Stimulated activated naive B cell treated with anti-CD40 and anti-IgM and Interleukin-4, amounts not matched to agents 10 μg/mL and 1 μg/mL and 100 μg/mL, for 72 hours (primary cell): ENCODE results near the gene GLRX2.
"Not testable (repeated sequence)": the region's sequence is repeated elsewhere in the genome, so short reads cannot be mapped to it uniquely, and the experiment has no call there.

Source experiments
- ATAC-seq, 2 donors: fragments of 150-1000 bp; cut with Tn5 transposase; replicated peaks; 2 replicates each; pipeline ENCODE4 v1.10.0; 2021; ENCODE audit warnings: moderate library complexity in 1 of 2
- DNase-seq: peaks from one replicate; pipeline ENCODE4 v3.0.0; 2021
- H3K27ac Mint-ChIP-seq: one replicate; pipeline ENCODE4 v1.8.0; 2022; ENCODE audit warnings: mild to moderate bottlenecking, mixed read lengths
- H3K27me3 Mint-ChIP-seq, 2 donors: one replicate each; pipeline ENCODE4 v1.8.0; 2022; ENCODE audit warnings: mixed read lengths in 2 of 2
- H3K36me3 Mint-ChIP-seq, 2 donors: one replicate each; pipeline ENCODE4 v1.8.0; 2022; ENCODE audit warnings: mixed read lengths in 2 of 2, mild to moderate bottlenecking in 1 of 2
- H3K4me1 Mint-ChIP-seq, 2 donors: one replicate each; pipeline ENCODE4 v1.8.0; 2022; ENCODE audit warnings: mixed read lengths in 2 of 2, mild to moderate bottlenecking in 1 of 2
- H3K4me3 Mint-ChIP-seq, 2 donors: one replicate each; pipeline ENCODE4 v1.8.0; 2022; ENCODE audit warnings: mild to moderate bottlenecking in 2 of 2, mixed read lengths in 2 of 2, moderate library complexity in 1 of 2
- H3K9me3 Mint-ChIP-seq, 2 donors: one replicate each; pipeline ENCODE4 v1.8.0; 2022; ENCODE audit warnings: mixed read lengths in 2 of 2, mild to moderate bottlenecking in 1 of 2

The GLRX2 gene

DNA sequence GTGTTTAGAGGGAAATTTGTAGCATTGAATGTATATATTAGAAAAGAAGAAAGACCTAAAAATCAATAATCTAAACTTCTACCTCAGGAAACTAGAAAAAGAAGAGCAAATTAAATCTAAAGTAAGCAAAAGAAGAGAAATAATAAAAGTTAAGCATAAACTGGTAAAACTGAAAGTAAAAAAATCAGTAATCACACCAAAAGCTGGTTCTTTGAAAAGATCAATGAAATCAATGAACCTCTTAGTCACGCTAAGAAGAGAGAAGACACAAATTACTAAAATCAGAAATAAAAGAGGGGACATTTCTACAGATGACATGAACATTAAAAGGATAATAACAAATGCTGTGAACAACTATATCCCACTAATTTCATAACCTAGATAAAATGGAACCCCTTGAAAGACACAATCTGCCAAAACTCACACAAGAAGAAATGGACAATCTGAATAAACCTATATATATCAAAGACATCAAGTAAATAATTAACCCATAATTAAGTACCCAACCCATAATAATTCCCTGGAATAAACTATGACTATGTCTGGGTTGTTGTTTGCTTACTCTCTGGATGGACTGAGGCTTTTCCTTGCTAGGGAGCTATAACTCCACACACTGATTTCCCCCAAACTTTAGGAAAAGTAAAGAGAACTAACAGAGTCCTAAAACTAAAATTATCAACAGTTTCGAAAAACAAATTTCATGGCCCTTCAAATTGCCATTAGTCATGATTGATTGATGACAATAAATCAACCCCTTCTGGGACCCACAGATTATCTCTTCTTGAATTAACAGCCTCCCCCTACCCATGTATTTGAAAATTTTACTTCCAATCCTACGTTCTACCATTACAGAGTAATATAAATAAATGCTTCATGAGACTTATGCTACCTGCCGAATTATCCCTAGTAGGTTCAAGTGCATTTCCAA lies 13.9 kb upstream of the GLRX2 start:
- DNase-seq (no peak), ATAC-seq (no peak)
- Mint-ChIP-seq H3K27ac (no peak overlapping the region), H3K4me3 (no peak overlapping the region), H3K27me3 (no peaks in the 10 kb centered on the region), H3K4me1 (peaks cover 11 to 30% of the 10 kb centered on the region in 2 donors), H3K9me3 (peaks cover 0 to 3% of the 10 kb centered on the region in 2 donors), H3K36me3 (peaks cover 0 to 5% of the 10 kb centered on the region in 2 donors)

- Mint-ChIP-seq H3K4me3 (no peak overlapping the region), H3K36me3 (peaks cover 0 to 5% of the 10 kb centered on the region in 2 donors), H3K4me1 (peaks cover 8 to 23% of the 10 kb centered on the region in 2 donors), H3K27me3 (no peaks in the 10 kb centered on the region), H3K9me3 (peaks cover 0 to 3% of the 10 kb centered on the region in 2 donors), H3K27ac (no peak overlapping the region)
- DNase-seq = no peak
- no peak for ATAC-seq
Observed at GRCh38 chr1:193118194-193118593, 13.0 kb upstream of the GLRX2 start.

GRCh38 chr1:193117167-193117566 lies 12.0 kb upstream of the GLRX2 start:
- ATAC-seq, H3K27me3 Mint-ChIP-seq, H3K9me3 Mint-ChIP-seq, H3K4me3 Mint-ChIP-seq, H3K36me3 Mint-ChIP-seq, DNase-seq, H3K27ac Mint-ChIP-seq: not testable (repeated sequence)
- peaks cover 4 to 16% of the 10 kb centered on the region in 2 donors for H3K4me1 Mint-ChIP-seq

- peaks cover 0 to 3% of the 10 kb centered on the region in 2 donors for H3K9me3 Mint-ChIP-seq
- no peak overlapping the region for H3K27ac Mint-ChIP-seq
- no peaks in the 10 kb centered on the region for H3K27me3 Mint-ChIP-seq
- no peak overlapping the region for H3K4me3 Mint-ChIP-seq
- ATAC-seq (no peak), DNase-seq (no peak)
- no peaks in the 10 kb centered on the region for H3K36me3 Mint-ChIP-seq
- H3K4me1 Mint-ChIP-seq = peaks cover 2 to 12% of the 10 kb centered on the region in 2 donors
Observed at GRCh38 chr1:193115629-193116227, 10.5 kb upstream of the GLRX2 start.

DNA sequence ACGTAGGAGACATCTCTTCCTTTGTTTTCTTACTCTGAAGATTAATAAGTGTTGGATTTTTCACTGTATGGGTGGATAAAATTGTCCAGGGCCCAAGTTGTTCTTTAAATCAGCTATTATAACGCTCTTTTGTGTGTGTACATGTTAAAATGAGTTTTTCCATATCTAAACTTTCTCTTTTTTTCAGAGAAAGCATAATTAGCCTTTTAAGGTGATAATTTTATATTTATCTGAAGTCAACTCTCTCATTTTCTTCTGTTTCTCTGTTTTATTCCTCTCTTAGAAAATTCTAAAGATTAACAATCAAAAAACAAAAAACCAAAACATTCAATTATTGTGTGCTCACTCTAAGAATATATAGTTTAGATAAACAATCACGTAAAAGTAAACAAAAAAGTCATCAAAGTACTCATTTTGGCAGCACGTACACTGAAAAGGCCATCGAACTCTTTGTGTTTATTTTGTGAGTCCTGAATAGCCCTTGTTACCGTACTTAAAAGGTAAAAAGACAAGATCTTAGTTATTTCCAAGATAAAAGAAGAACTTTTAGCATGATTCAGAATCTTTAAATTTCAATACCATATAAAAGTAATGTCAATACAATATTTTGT lies 9.4 kb upstream of the GLRX2 start:
- ATAC-seq (no peak), DNase-seq (no peak)
- no peaks in the 10 kb centered on the region for H3K27me3 Mint-ChIP-seq
- no peaks in the 10 kb centered on the region for H3K36me3 Mint-ChIP-seq
- H3K27ac Mint-ChIP-seq = no peak overlapping the region
- H3K9me3 Mint-ChIP-seq = peaks cover 0 to 1% of the 10 kb centered on the region in 2 donors
- no peak overlapping the region for H3K4me3 Mint-ChIP-seq
- peaks cover 0 to 7% of the 10 kb centered on the region in 2 donors for H3K4me1 Mint-ChIP-seq

DNA sequence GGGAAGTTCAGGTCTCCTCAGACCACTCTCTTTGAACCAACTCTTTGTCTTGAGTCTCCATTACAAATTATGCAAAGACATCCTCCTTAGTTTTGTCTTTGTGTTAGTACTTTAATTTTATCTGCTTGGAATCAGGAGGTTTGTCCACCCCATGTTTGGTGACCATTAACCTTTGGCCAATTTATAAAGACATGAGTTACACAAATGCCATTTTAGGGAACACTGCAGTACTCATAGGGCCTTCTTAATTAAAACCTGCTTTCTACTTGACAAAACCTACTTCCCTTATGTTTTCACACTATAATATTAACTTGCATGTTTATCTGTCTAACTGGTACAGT lies 8.7 kb upstream of the GLRX2 start:
- Mint-ChIP-seq H3K4me3 (no peak overlapping the region), H3K4me1 (peaks cover 0 to 6% of the 10 kb centered on the region in 2 donors), H3K36me3 (no peaks in the 10 kb centered on the region), H3K9me3 (peaks cover 0 to 1% of the 10 kb centered on the region in 2 donors), H3K27me3 (no peaks in the 10 kb centered on the region), H3K27ac (no peak overlapping the region)
- ATAC-seq (no peak), DNase-seq (no peak)

DNA sequence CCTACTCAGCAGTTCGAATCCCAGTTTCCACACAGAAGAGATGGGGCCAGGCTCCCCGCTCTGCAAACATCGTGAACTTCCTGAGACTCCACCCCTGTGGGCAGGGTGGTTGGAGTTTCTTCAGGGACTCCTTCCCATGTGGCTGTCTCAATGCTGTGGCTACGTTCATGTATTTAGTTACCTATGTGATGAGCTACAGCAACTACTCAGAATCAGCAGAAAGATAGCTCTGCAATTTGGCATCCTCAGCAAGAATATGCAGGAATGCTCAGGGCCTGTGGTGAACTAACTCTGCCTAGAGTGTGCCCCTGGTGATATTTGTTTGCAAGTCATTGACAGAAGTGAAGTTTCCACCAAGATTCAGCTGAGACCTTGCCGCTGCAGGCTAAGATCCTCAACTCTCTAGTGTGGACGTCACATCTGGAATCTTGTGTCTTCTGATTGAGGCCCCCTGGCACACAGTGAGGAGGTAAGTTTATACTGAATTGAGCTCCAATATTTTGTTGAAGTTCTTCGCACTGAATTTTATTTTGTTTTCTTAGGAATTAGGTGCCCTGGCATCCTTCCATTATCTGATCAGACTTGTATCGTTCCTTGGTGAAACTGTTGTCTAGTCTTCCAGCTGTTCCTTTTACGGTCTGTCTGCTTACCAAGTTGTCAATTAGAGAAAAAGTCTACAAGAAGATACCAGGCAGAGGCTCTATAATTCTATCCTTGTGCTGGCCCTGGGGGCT lies 8.2 kb upstream of the GLRX2 start:
- Mint-ChIP-seq H3K9me3 (peaks cover 0 to 1% of the 10 kb centered on the region in 2 donors), H3K4me1 (peaks cover 0 to under 1% of the 10 kb centered on the region in 2 donors), H3K27ac (no peak overlapping the region), H3K4me3 (no peak overlapping the region), H3K27me3 (no peaks in the 10 kb centered on the region), H3K36me3 (no peaks in the 10 kb centered on the region)
- ATAC-seq (no peak), DNase-seq (no peak)

GRCh38 chr1:193111641-193112090 lies 6.5 kb upstream of the GLRX2 start:
- Mint-ChIP-seq H3K27ac (no peak overlapping the region), H3K9me3 (peaks cover 0 to 1% of the 10 kb centered on the region in 2 donors), H3K4me1 (no peaks in the 10 kb centered on the region), H3K4me3 (no peak overlapping the region), H3K36me3 (no peaks in the 10 kb centered on the region), H3K27me3 (no peaks in the 10 kb centered on the region)
- ATAC-seq (no peak), DNase-seq (no peak)

GRCh38 chr1:193110864-193111263 lies 5.7 kb upstream of the GLRX2 start:
- ATAC-seq (no peak), DNase-seq (no peak)
- H3K4me3 Mint-ChIP-seq = no peak overlapping the region
- H3K4me1 Mint-ChIP-seq = peaks cover 0 to 1% of the 10 kb centered on the region in 2 donors
- no peaks in the 10 kb centered on the region for H3K27me3 Mint-ChIP-seq
- H3K36me3 Mint-ChIP-seq = no peaks in the 10 kb centered on the region
- H3K9me3 Mint-ChIP-seq = no peaks in the 10 kb centered on the region
- no peak overlapping the region for H3K27ac Mint-ChIP-seq

- Mint-ChIP-seq H3K4me3 (no peak overlapping the region), H3K27ac (no peak overlapping the region), H3K27me3 (no peaks in the 10 kb centered on the region), H3K4me1 (peaks cover 0 to 6% of the 10 kb centered on the region in 2 donors), H3K36me3 (no peaks in the 10 kb centered on the region), H3K9me3 (no peaks in the 10 kb centered on the region)
- ATAC-seq = no peak
- no peak for DNase-seq
Observed at GRCh38 chr1:193110246-193110645, 5.0 kb upstream of the GLRX2 start.

DNA sequence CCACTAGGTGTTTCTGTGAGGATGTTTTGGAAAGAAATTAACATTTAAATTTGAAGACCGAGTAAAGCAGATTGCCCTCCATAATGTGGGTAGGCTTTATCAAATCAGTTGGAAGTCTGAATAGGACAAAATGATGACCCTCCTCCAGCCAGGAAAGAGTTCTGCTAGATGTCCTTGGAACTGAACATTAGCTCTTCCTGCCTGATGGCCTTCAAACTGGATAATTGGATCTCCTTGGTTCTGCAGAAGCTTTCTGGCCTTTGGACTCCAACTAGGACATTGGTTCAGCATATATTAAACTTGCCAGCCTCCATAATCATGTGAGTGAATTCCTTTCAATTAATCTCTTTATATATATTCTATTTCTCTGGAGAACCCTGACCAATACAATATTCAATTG lies 4.4 kb upstream of the GLRX2 start:
- no peaks in the 10 kb centered on the region for H3K9me3 Mint-ChIP-seq
- H3K4me1 Mint-ChIP-seq = peaks cover 0 to 6% of the 10 kb centered on the region in 2 donors
- no peak overlapping the region for H3K27ac Mint-ChIP-seq
- H3K36me3 Mint-ChIP-seq = no peaks in the 10 kb centered on the region
- H3K27me3 Mint-ChIP-seq = no peaks in the 10 kb centered on the region
- ATAC-seq = no peak
- DNase-seq = no peak
- no peak overlapping the region for H3K4me3 Mint-ChIP-seq

DNA sequence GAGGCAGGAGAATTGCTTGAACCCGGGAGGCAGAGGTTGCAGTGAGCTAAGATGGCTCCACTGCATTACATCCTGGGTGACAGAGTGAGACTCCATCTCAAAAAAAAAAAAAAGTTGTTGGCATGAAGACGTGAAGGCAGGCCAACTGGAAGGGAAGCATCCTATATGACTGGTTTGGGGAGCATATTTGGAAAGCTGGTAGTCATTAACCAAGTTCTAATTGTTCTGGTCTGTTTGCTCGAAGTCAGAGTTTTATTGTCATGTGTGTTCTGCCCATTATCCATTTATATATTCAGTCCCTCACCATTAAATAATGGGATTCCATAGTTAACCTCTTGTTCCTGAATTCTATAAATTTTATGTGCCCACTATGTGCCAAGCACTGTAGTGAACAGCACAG lies 3.3 kb upstream of the GLRX2 start:
- no peak for DNase-seq
- no peak for ATAC-seq
- Mint-ChIP-seq H3K27me3 (no peaks in the 10 kb centered on the region), H3K9me3 (no peaks in the 10 kb centered on the region), H3K27ac (no peak overlapping the region), H3K4me3 (no peak overlapping the region), H3K4me1 (peaks cover under 1 to 13% of the 10 kb centered on the region in 2 donors), H3K36me3 (no peaks in the 10 kb centered on the region)

- peaks cover 2 to 23% of the 10 kb centered on the region in 2 donors for H3K4me1 Mint-ChIP-seq
- peak overlapping the region; percentile 84 to 92 for H3K4me3 Mint-ChIP-seq
- H3K27me3 Mint-ChIP-seq = no peaks in the 10 kb centered on the region
- H3K27ac Mint-ChIP-seq = no peak overlapping the region
- H3K9me3 Mint-ChIP-seq = no peaks in the 10 kb centered on the region
- ATAC-seq (no peak), DNase-seq (no peak)
- H3K36me3 Mint-ChIP-seq = peaks cover 0 to 3% of the 10 kb centered on the region in 2 donors
Observed at GRCh38 chr1:193105821-193106177, 585 bp upstream of the GLRX2 start.

- Mint-ChIP-seq H3K27ac (peak overlapping the region; percentile 79), H3K27me3 (no peaks in the 10 kb centered on the region), H3K9me3 (no peaks in the 10 kb centered on the region), H3K4me1 (peaks cover 2 to 23% of the 10 kb centered on the region in 2 donors), H3K36me3 (peaks cover 3 to 4% of the 10 kb centered on the region in 2 donors), H3K4me3 (peak overlapping the region; percentile 84 to 92)
- ATAC-seq (peak; percentile 29 to 50), DNase-seq (no peak)
Observed at GRCh38 chr1:193104502-193104906, 710 bp downstream of the GLRX2 start.
